Right lung (tissue), 10 donors: ENCODE data around the gene PLET1. TPM values are rescaled to one million over a fixed set of nuclear protein-coding genes. Genes with fewer than 3 reads are reported as not detected.

Experiments
- DNase-seq, 2 donors: peaks; one replicate each; pipeline ENCODE4 v3.0.0-alpha.2; 2013
- long read RNA-seq, 8 donors: transcript quantifications; one replicate each; lab custom pipeline, GENCODE V29; 2026
- polyA plus RNA-seq, 5 donors: library from polyadenylated mRNA; unstranded; fragments of 120-200 nt; gene quantifications; one replicate each; pipeline versions ENCODE4 v1.2.1 to v1.2.3, GENCODE V29; 2013; ENCODE audit warnings: inconsistent platforms in 1 of 5, low replicate concordance in 1 of 5; ENCODE audit not compliant: insufficient read length in 5 of 5, insufficient read depth in 1 of 5

The PLET1 gene
- not detected for polyA plus RNA-seq
- long read RNA-seq, donor 1 = 0 reads
- long read RNA-seq, donor 2 = 0 reads
- long read RNA-seq, donor 3 = 0 reads
- long read RNA-seq, donor 4 = 0 reads
- long read RNA-seq, donor 5 = 0 reads
- long read RNA-seq, donor 6 = 0 reads
- long read RNA-seq, donor 7 = 0 reads
- long read RNA-seq, donor 8 = 0 reads

- no peak for DNase-seq
These were observed at the start of gene PLET1 for GRCh38 chr11:112260490-112260889. Gene PLET1, minus strand, starts transcription at chr11:112260860. Its CDS starts 271 bp downstream, at chr11:112260589.

- DNase-seq = no peak
These were observed 49.8 kb upstream of the PLET1 start for GRCh38 chr11:112310419-112310818.

- DNase-seq = no peak
These were observed 48.0 kb upstream of the PLET1 start for GRCh38 chr11:112308651-112309050.

GRCh38 chr11:112307616-112308015 lies 47.0 kb upstream of the PLET1 start:
- no peak for DNase-seq

GRCh38 chr11:112306230-112306629 lies 45.6 kb upstream of the PLET1 start:
- DNase-seq = no peak

GRCh38 chr11:112304914-112305313 lies 44.3 kb upstream of the PLET1 start:
- no peak for DNase-seq

- no peak for DNase-seq
These were observed 43.0 kb upstream of the PLET1 start for GRCh38 chr11:112303616-112304015.

GRCh38 chr11:112302226-112302868 lies 41.7 kb upstream of the PLET1 start:
- DNase-seq = no peak

- no peak for DNase-seq
These were observed 39.6 kb upstream of the PLET1 start for GRCh38 chr11:112300094-112300786.

- no peak for DNase-seq
These were observed 37.9 kb upstream of the PLET1 start for GRCh38 chr11:112298535-112298934.

- DNase-seq = no peak
These were observed 36.7 kb upstream of the PLET1 start for GRCh38 chr11:112297248-112297866.

- DNase-seq = no peak
These were observed 35.4 kb upstream of the PLET1 start for GRCh38 chr11:112296044-112296443.

- no peak for DNase-seq
These were observed 34.2 kb upstream of the PLET1 start for GRCh38 chr11:112294688-112295340.

- DNase-seq = no peak
These were observed 33.0 kb upstream of the PLET1 start for GRCh38 chr11:112293614-112294013.

GRCh38 chr11:112292785-112293407 lies 32.2 kb upstream of the PLET1 start:
- peak; percentile 39 to 51 for DNase-seq

GRCh38 chr11:112292188-112292587 lies 31.5 kb upstream of the PLET1 start:
- no peak for DNase-seq

- DNase-seq = no peak
These were observed 30.5 kb upstream of the PLET1 start for GRCh38 chr11:112291191-112291590.

GRCh38 chr11:112290493-112290850 lies 29.8 kb upstream of the PLET1 start:
- DNase-seq = no peak

- DNase-seq = peak; percentile 56 to 64
These were observed 29.2 kb upstream of the PLET1 start for GRCh38 chr11:112289588-112290492.

GRCh38 chr11:112288021-112288420 lies 27.4 kb upstream of the PLET1 start:
- no peak for DNase-seq
